Body of pancreas (tissue), 4 donors: ENCODE results near the gene NMRK1. TPM values are rescaled to one million over a fixed set of nuclear protein-coding genes. Genes with fewer than 3 reads are reported as not detected.

Experiments
- ATAC-seq: fragments of 150-250 bp; one replicate; pipeline ENCODE4 v1.9.1; 2016
- DNase-seq, 4 donors: peaks; one replicate each; pipeline ENCODE4 v3.0.0-alpha.2; 2019
- H3K27ac ChIP-seq, 4 donors: fragments of 200-600 bp; sonication (generic); 1 replicate in 3 of 4; 2 replicates in 1 of 4; pipeline versions ENCODE4 v1.5.1 to v1.6.1; 2016 to 2019; ENCODE audit warnings: mild to moderate bottlenecking in 1 of 4, mixed read lengths in 1 of 4, moderate library complexity in 1 of 4
- H3K27me3 ChIP-seq, 2 donors: fragments of 200-600 bp; sonication (generic); one replicate each; pipeline ENCODE4 v1.6.0; 2016; ENCODE audit warnings: mild to moderate bottlenecking in 1 of 2
- H3K36me3 ChIP-seq, 2 donors: fragments of 200-600 bp; sonication (generic); replicated peaks in 1 of 2; 2 replicates each; pipeline ENCODE4 v1.5.1; 2016; ENCODE audit warnings: low read depth in 2 of 2; ENCODE audit not compliant: insufficient read depth in 1 of 2
- H3K4me1 ChIP-seq: fragments of 200-600 bp; sonication (generic); one replicate; pipeline ENCODE4 v1.6.0; 2016
- H3K4me3 ChIP-seq, 2 donors: fragments of 200-600 bp; sonication (generic); 1 replicate in 1 of 2; 2 replicates in 1 of 2; pipeline ENCODE4 v1.5.1; 2016 to 2019
- H3K9me3 ChIP-seq, 3 donors: fragments of 200-600 bp; sonication (generic); 1 replicate in 2 of 3; 2 replicates in 1 of 3; pipeline ENCODE4 v1.5.1; 2016
- POLR2A ChIP-seq, 3 donors: fragments of 450-650 bp; IDR thresholded peaks; one replicate each; pipeline ENCODE4 v1.6.1; 2016; ENCODE audit warnings: antibody characterized with exemption in 3 of 3, mild to moderate bottlenecking in 2 of 3
- WGBS, 2 donors: methylation state at CpG; one replicate each; pipeline ENCODE4 v1.1.5; 2017; 5-methylcytosine and 5-hydroxymethylcytosine counted together
- intact Hi-C: fragments of 100-400 bp; cut with DNase I; formaldehyde crosslinking; loops from one replicate; pipeline ENCODE4 v1.15.1; 2023
- total RNA-seq, 2 donors: library from RNA; depleted of rRNA; stranded (reverse); fragments of >200 nt; gene quantifications; one replicate each; pipeline ENCODE4 v1.1.0, GENCODE V29; 2016
- TF ChIP-seq, protein P1 (sequence below), 7 experiments: fragments of 450-650 bp in 4 of 7; fragments of 200-600 bp in 3 of 7; sonication (generic) in 3 of 7; IDR thresholded peaks; one replicate each; pipeline ENCODE4 v1.5.1; 2016 to 2019; ENCODE audit warnings: antibody characterized with exemption in 7 of 7

The NMRK1 gene
- total RNA-seq, 2 donors from 2014 or later: 12.5 to 31.1 TPM

DNA sequence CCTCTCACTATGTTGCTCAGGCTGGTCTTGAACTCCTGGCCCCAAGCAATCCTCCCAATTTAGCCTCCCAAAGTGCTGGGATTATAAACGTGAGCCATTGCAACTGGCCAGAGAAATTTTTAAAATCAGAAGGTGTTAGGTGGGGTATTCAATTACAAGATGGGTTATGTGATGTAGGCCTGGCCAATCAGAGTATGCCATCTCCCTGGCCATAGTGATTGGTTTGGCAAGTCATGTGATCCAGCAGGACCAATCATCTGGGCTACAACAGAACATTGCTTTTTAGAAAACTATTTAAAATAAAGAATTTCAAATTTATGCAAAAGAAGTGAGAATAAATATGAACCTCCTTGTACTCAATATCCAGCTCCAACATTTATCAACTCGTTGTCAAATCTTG is 22.4 kb downstream of the NMRK1 start:
- Histone ChIP-seq H3K27ac (no peak overlapping the region), H3K36me3 (peaks cover 0 to 7% of the 10 kb centered on the region in 2 donors), H3K27me3 (no peaks in the 10 kb centered on the region), H3K4me1 (no peaks in the 10 kb centered on the region), H3K4me3 (no peak overlapping the region), H3K9me3 (no peaks in the 10 kb centered on the region)
- WGBS, 2 donors: 50 to 88% methylated on average over 2 of the region's 2 CpGs
- TF ChIP-seq, protein P1, sequence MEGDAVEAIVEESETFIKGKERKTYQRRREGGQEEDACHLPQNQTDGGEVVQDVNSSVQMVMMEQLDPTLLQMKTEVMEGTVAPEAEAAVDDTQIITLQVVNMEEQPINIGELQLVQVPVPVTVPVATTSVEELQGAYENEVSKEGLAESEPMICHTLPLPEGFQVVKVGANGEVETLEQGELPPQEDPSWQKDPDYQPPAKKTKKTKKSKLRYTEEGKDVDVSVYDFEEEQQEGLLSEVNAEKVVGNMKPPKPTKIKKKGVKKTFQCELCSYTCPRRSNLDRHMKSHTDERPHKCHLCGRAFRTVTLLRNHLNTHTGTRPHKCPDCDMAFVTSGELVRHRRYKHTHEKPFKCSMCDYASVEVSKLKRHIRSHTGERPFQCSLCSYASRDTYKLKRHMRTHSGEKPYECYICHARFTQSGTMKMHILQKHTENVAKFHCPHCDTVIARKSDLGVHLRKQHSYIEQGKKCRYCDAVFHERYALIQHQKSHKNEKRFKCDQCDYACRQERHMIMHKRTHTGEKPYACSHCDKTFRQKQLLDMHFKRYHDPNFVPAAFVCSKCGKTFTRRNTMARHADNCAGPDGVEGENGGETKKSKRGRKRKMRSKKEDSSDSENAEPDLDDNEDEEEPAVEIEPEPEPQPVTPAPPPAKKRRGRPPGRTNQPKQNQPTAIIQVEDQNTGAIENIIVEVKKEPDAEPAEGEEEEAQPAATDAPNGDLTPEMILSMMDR (IDR thresholded peaks at IDR 0.05): no peak
- no peak for TF ChIP-seq POLR2A (IDR thresholded peaks at IDR 0.05)
- ATAC-seq: no peak
- no peak for DNase-seq
- intact Hi-C loops: no loop called here

GRCh38 chr9:75064307-75065025 is 23.5 kb downstream of the NMRK1 start:
- Histone ChIP-seq H3K4me1 (no peaks in the 10 kb centered on the region), H3K36me3 (peaks cover 0 to 7% of the 10 kb centered on the region in 2 donors), H3K27me3 (no peaks in the 10 kb centered on the region), H3K4me3 (no peak overlapping the region), H3K9me3 (no peaks in the 10 kb centered on the region), H3K27ac (no peak overlapping the region)
- intact Hi-C loops: no loop called here
- WGBS, 2 donors: 82 to 85% methylated on average over 2 of the region's 2 CpGs
- TF ChIP-seq, protein P1 (IDR thresholded peaks at IDR 0.05): no peak
- TF ChIP-seq POLR2A (IDR thresholded peaks at IDR 0.05): no peak
- ATAC-seq (no peak), DNase-seq (no peak)

DNA sequence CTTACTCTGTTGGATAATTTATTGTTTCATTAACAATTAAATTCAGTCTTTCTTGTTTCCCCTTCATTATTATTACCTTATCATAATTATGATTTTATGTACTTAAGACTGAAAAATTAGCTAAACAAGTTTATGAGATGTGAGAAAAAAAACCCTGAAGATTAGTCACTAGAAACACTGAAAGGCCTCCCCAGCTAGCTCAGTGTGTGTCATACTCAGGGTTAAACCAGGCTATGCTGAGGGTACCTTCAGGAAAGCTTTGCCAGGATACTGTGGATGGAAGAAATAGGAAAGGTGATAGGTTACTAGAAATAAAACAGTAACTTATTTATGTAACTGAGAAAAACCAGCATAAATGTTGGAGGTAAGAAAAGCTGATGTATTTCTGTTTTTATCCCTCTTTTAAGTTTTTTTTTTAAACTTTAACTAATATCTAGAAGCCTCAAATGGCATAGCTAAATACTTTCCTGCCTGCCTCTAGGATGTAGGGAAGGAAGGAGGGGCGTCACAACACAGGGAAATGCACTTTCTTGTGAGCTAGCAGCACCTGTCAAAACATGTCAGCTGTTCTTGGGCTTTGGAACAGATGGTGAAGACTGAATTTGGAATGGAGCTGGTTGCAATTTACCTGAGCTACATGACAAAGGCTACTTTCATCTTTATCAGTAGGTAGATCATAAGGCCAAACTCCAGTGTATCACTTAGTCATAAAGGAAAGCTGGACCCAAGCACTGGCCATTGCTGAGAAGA is 24.2 kb downstream of the NMRK1 start:
- TF ChIP-seq, protein P1 (IDR thresholded peaks at IDR 0.05): no peak
- no peak for TF ChIP-seq POLR2A (IDR thresholded peaks at IDR 0.05)
- ATAC-seq (no peak), DNase-seq (no peak)
- H3K4me3 ChIP-seq: no peak overlapping the region
- H3K4me1 ChIP-seq: no peaks in the 10 kb centered on the region
- WGBS, 2 donors: 72 to 92% methylated on average over 1 of the region's 1 CpG
- no peaks in the 10 kb centered on the region for H3K9me3 ChIP-seq
- H3K36me3 ChIP-seq: peaks cover 0 to 7% of the 10 kb centered on the region in 2 donors
- H3K27me3 ChIP-seq: no peaks in the 10 kb centered on the region
- intact Hi-C loops: no loop called here
- H3K27ac ChIP-seq: no peak overlapping the region

DNA sequence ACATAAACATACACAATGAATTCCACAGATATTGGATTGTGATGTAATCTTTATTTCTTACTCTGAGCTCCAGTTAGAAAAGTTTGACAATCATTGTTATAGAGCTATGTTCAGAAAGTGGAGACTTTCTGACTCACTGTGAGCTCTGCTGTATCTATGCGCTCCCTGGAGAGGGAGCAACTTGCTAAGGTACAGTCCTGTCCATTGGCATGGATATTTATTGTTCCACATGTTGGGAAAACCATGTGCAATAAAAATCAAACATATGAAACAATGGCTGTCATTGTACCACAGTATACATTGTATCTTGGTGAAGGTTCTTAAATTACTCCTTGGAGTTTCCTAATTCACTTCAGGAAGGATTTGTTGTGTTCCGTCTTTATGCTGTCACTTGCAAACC is 26.8 kb downstream of the NMRK1 start:
- no peak overlapping the region for H3K4me3 ChIP-seq
- H3K27ac ChIP-seq: no peak overlapping the region
- H3K4me1 ChIP-seq: no peaks in the 10 kb centered on the region
- peaks cover 0 to 5% of the 10 kb centered on the region in 2 donors for H3K36me3 ChIP-seq
- intact Hi-C loops: no loop called here
- TF ChIP-seq, protein P1 (IDR thresholded peaks at IDR 0.05): no peak
- no peak for TF ChIP-seq POLR2A (IDR thresholded peaks at IDR 0.05)
- 92 to 98% methylated on average over 2 of the region's 2 CpGs for WGBS, 2 donors
- DNase-seq (no peak), ATAC-seq (no peak)
- no peaks in the 10 kb centered on the region for H3K9me3 ChIP-seq
- no peaks in the 10 kb centered on the region for H3K27me3 ChIP-seq
